Measurements from ENCODE around the gene L1CAM. TPM values are rescaled to one million over a fixed set of nuclear protein-coding genes. Genes with fewer than 3 reads are reported as not detected.
A peak's percentile ranks its signal among the peaks of the same experiment; 100 is the strongest.

Gene L1CAM, protein sequence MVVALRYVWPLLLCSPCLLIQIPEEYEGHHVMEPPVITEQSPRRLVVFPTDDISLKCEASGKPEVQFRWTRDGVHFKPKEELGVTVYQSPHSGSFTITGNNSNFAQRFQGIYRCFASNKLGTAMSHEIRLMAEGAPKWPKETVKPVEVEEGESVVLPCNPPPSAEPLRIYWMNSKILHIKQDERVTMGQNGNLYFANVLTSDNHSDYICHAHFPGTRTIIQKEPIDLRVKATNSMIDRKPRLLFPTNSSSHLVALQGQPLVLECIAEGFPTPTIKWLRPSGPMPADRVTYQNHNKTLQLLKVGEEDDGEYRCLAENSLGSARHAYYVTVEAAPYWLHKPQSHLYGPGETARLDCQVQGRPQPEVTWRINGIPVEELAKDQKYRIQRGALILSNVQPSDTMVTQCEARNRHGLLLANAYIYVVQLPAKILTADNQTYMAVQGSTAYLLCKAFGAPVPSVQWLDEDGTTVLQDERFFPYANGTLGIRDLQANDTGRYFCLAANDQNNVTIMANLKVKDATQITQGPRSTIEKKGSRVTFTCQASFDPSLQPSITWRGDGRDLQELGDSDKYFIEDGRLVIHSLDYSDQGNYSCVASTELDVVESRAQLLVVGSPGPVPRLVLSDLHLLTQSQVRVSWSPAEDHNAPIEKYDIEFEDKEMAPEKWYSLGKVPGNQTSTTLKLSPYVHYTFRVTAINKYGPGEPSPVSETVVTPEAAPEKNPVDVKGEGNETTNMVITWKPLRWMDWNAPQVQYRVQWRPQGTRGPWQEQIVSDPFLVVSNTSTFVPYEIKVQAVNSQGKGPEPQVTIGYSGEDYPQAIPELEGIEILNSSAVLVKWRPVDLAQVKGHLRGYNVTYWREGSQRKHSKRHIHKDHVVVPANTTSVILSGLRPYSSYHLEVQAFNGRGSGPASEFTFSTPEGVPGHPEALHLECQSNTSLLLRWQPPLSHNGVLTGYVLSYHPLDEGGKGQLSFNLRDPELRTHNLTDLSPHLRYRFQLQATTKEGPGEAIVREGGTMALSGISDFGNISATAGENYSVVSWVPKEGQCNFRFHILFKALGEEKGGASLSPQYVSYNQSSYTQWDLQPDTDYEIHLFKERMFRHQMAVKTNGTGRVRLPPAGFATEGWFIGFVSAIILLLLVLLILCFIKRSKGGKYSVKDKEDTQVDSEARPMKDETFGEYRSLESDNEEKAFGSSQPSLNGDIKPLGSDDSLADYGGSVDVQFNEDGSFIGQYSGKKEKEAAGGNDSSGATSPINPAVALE
- total RNA-seq: 24.6 and 44.9 TPM in 2 replicates
- 44.1 TPM for polyA plus RNA-seq (2012)

DNA sequence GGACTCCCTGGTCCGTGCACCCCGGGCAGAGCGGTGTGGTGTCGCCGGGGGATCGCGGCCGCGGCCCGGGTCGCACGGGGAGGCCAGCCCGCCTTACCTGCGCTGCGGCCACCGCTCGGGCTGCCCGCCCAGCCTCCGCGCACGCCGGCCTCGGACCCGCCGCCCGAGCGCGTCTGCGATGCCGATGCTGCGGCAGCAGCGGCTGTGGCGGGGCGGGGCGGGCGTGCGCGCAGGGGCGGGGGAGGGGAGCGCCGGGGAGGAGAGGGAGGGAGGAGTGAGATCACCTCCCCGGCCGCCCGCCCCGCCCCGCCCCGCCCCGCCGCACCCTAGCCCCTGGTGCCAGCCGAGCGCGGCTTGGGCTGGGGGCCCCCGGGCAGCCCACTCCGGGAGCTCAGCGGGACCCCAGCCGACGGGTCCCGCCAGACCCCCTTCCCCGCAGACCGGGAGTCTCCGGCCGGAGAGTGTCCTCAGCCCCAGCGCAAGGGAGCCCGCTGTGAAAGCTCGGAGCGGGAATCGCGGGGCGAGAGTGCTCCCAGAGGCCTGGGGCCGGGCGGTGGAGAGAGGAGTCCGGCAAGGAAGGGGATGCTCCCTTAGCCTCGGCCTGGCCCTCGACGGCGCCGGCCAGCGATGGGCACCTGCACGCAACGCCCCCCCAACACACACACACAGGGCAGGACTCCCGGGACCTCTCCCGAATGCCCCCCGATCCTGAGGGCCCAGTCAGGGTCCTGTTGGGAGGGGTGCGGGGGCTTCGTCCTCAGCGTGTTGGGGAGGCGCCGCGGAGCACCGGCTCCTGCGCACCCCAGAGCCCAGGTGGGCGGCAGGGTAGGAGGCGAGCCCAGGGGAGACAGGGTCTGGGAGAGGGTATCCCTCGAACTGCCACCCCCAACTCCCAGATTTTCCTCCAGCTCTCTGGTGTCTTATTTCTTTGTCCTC lies at the start of gene L1CAM:
TSS of gene L1CAM (minus strand) at position 206 of the 936 bp plus-strand sequence. CDS start 10,337 bp downstream, outside the sequence.
- DNase-seq (ENCODE audit: low read depth): no peak

DNA sequence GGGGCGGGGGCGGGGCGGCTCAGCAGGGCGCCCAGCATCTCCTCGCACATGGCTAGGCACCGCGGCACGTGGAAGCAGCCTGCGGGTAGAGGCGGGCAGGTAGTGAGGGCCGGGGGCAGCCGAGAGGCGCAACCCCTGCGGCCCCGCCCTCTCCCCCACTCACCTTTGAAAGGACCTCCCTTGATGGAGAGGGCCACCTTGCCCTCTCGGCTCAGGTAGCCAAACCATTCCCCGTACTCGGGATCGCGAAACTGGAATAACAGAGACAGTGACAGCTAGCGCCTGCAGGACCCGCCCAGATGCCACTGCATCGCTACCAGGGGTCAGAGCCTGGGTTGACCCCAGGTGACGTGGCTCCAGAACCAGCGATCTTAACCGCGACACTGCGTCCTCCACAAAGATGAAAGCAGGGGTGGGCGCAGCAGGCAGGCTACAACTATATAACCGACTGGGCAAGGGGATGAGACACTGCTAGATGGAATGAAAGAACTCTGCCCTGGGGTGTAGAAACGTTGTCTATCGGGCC lies 49.4 kb upstream of the L1CAM start:
- DNase-seq (ENCODE audit: low read depth): no peak

- peak; percentile 68 for DNase-seq (ENCODE audit: low read depth)
Measured at GRCh38 chrX:153934762-153935325, 48.9 kb upstream of the L1CAM start, which contains the start of gene NAA10. Gene NAA10 (minus strand): TSS chrX:153935037. CDS start chrX:153934904, 133 bp downstream.

GRCh38 chrX:153934148-153934761 lies 48.3 kb upstream of the L1CAM start:
- no peak for DNase-seq (ENCODE audit: low read depth)

DNA sequence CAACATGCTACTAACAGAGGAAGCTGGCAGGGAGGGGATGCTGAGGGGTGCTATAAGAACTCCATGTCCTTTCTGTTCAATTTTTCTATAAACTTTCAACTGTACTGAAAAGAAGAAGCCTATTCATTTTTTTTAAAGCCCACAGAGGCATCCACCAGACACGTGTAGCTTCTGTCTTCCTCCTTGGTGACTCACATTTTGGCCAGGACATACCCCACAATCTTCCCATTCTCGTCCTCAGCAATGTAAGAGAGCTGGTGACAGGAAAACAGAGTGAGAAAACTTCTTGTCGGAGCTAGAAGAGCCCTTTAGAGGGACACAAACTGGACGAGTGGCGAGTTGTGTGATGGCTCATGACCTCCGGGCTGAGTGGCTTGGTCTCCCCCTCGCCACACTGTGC lies 47.8 kb upstream of the L1CAM start:
- peak; percentile 27 for DNase-seq (ENCODE audit: low read depth)

DNA sequence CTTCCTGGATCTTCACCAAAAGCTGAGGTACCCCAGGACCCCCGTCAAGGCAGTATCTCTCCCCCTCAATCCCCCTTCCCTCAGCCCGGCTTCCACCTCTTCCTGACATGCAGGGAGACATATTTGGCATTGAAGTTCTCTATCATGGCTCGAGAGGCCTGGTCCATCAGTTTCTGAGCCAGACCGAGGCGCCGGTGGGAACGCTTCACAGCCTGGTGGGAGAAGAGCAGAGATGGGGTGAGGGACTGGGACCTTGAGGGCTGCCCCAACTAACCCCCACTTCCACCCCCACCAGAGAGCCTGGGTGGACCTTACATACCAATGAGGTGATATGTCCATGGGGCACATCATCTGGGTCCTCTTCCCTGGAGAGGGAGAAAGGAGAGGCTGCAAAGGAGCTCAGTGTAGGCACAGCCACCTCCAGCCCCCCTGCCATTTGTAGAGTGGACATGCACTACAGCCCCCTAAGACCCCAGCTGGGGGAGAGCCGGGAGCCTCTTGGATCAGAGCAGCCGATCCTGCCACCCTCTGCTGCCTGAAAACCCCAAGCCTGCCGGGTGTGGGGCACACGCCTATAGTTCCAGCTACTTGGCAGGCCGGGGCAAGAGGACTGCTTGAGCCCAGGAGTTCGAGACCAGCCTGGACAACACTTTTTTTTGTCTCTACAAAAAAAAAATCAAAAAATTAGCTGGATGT lies 46.4 kb upstream of the L1CAM start:
- DNase-seq (ENCODE audit: low read depth): no peak

DNA sequence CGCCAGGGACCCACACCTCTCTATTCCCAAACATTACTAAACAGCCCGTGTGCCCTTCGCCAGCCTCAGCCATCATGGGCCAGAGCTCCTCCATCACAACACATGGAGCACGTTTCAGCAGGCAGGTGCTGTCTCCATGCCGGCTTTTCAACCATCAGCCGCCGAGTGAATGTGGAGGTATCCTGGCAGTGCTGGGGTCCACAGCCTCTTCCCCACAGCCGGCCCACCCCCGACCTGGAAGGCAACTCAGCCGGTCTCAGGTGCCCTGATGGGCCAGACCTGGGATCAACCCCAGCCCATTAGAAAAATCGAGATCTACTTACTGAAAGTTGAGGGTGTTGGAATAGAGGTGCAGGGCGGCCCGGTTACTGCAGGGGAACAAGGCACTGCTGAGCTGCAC lies 45.8 kb upstream of the L1CAM start:
- no peak for DNase-seq (ENCODE audit: low read depth)

DNA sequence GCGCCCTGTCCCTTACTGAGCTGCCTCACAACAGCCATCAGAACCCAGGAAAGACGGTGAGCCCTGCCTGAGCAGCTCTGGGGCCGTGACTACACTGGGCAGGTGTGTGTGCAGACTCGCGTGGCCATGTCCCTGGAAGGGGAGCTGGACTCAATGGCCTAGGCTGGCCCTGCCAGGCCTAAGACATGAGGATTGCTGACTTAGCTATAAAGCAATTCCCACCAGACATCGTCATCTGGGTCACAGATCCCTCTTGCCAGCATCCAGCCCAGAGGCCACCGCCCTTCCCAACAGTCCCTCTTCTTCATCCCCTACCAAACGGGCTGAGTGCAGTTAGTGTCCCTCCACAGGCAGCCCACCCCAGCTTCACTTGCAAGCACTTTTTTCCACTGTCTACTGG lies 45.2 kb upstream of the L1CAM start:
- no peak for DNase-seq (ENCODE audit: low read depth)

DNA sequence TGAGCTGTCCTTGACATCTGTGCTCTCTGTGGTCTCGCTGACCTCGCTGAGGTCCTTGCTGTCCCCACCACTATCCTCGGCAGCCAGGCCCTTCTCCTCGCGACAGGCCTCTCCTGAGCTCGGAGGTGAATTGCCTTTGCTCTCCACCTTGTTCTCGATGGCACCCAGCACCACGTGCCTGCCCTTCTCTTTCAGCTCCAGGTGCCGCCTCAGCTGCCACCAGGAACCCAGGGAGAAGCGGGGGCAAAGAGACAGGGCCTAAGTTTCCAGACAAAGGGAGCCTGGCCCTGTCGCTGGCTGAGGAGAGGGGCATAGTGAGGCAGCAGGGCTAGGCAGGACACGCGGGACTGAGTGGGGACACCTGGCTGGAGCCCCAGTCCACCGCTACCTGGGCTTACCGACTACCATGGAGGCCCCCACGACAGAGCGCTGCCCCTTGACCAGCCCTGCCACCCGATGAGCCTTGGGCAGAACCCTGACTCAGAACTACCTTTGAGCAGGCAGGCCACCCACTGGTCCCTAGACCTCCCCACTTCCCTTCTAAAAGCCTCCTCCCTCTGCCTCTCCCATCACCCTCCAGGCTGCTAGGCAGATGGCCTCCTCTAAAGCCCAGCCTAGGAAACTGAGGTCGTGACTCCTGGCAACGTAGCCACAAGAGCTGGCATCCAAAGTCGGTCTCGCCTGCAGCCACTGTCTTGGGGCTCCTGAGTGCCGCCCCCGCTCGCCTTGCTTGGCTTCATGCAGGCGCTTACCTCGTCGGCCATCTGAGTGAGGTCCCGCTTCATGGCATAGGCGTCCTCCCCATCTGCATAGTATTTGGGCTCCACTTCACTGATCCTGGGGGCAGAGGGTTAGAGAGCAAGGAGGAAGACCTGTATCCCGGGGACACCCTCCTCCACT lies 44.3 kb upstream of the L1CAM start:
- no peak for DNase-seq (ENCODE audit: low read depth)

DNA sequence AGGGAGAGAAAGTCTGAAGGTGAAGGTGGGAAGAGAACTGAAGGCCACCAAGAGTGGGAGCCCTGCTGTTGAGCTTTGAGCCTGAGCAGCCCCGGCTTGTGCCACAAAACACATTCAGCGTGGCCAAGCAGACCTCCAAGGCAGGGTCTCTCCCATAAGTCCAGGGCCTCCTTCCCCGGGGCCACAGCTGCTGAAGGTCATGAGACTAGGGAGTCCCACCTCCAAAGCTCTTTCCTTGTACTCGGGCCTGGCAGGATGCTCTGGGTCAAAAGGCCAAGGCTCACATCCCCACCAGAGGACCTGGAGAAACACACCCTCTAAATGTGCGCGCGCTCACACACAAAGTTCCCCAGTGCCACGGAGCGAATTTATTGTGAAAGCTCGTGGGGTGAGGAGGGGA lies 43.6 kb upstream of the L1CAM start:
- DNase-seq (ENCODE audit: low read depth): no peak

DNA sequence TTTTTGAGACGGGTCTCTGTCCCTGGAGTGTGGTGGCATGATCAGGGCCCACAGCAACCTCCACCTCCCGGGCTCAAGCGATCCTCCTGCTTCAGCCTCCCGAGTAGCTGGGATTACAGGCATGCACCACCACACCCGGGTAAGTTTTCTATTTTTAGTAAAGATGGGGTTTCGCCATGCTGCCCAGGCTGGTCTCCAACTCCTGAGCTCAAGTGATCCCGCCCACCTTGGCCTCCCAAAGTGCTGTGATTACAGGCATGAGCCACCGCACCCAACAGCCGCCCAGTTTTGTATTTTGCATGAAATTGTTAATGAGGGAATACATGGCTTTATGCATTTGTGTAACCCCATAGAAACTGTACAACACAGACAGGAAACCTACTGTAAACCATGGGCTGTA lies 42.9 kb upstream of the L1CAM start:
- no peak for DNase-seq (ENCODE audit: low read depth)

DNA sequence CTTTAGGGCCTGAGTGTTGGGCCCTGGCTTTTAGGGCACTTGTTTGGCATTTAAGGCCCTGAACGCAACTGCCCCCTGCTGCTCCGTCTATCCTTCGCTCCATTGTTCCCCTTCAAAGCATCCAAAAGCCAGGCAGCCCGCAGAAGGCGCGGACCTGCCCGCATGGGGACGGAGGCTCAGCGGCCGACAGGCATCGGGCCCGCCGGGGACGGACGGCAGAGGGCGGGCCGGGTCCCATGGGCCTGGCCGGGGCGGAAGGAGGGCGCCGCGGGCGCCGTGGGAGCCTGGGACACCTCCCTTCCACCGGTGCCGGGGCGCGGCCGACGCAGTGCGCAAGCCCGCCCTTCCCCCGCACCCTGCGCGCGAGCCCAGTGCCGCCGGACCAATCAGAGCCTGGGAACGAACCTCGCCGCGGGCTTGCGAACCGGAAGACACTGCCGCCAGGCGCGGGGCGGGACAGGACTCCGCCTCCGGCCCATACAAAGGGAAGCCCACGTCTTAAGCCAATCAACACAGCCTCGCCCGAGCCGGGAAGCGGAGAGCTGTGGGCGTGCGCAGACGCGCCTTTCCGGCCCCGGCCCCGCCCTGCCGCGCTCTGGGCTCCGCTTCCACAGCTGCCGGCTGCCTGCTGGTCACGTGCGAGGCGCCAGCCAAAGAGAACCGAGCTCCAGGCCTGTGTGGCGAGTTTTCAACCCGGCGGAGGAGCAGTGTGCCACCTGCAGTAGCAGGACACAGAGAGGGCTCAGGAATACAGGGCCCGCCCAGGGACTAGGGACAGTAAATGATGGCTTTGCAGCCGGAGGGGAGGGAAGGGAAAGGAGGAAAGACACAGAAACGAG lies 42.2 kb upstream of the L1CAM start:
- peak; percentile 96 for DNase-seq (ENCODE audit: low read depth)

DNA sequence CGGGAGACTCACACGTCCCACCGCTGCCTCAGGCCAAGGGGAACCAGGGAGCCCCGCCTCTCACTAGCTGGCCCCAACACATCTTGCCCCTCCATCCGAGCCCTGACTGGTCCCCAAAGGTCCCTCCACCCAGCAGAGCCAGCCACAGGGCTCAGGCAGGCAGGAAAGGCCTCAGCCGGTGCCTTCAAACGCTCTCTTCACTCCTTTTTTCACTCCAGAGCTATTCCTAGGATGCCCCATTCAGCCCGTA lies 41.6 kb upstream of the L1CAM start:
- no peak for DNase-seq (ENCODE audit: low read depth)

GRCh38 chrX:153926858-153927671 lies 41.1 kb upstream of the L1CAM start:
- peak; percentile 63 for DNase-seq (ENCODE audit: low read depth)

DNA sequence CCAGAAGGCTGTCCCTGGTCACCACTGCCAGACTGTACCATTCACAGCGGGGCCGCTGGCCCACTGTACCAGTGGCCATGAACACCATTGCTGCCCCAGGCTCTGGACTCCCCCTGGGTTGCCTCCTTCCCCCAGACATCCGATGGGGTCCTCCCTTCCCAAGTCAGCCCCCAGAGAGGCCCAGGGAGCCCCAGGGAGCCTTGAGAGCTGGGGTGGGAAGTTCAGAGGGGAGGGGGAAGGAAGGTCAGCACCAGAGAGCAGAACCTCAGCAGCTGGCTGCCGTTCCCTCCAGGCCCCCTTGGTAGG lies 40.5 kb upstream of the L1CAM start:
- DNase-seq (ENCODE audit: low read depth): no peak

Measured in myocyte (in vitro differentiated cells).